OCI-LY1 (cell line): ENCODE data around the gene MMP10.

Source experiments
- EZH2 ChIP-seq: fragments of 200-600 bp; sonication (generic), shearing (Covaris generic); IDR thresholded peaks from 2 replicates; pipeline ENCODE4 v1.8.0; 2017; ENCODE audit warnings: borderline replicate concordance, mixed run types, mild to moderate bottlenecking, antibody characterized with exemption, low read length, moderate library complexity, mixed read lengths
- TF ChIP-seq, protein P1 (sequence below): fragments of 200-600 bp; sonication (generic), shearing (Covaris generic); IDR thresholded peaks from 2 replicates; pipeline ENCODE4 v1.5.1; 2017; ENCODE audit warnings: mild to moderate bottlenecking, antibody characterized with exemption, low read length, moderate library complexity, mixed read lengths

DNA sequence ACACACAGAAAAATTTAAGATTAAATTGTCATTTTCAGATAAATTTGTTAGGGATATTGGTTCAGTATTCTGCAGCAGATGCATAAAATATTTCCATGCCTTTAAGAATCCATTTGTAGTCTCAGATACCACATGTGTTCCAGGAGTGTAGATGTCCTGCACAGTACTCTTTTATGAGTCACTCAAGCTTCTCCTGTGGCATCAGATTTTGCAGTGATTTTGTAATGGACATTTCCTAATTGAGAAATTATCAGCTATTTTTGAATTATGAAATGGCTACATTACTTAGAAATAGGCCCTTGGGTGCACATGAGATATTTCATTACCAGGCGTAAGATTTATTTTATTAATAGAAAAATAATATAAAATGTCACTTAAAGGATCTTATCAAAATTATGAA is 44.1 kb upstream of the MMP10 start:
- TF ChIP-seq, protein P1, sequence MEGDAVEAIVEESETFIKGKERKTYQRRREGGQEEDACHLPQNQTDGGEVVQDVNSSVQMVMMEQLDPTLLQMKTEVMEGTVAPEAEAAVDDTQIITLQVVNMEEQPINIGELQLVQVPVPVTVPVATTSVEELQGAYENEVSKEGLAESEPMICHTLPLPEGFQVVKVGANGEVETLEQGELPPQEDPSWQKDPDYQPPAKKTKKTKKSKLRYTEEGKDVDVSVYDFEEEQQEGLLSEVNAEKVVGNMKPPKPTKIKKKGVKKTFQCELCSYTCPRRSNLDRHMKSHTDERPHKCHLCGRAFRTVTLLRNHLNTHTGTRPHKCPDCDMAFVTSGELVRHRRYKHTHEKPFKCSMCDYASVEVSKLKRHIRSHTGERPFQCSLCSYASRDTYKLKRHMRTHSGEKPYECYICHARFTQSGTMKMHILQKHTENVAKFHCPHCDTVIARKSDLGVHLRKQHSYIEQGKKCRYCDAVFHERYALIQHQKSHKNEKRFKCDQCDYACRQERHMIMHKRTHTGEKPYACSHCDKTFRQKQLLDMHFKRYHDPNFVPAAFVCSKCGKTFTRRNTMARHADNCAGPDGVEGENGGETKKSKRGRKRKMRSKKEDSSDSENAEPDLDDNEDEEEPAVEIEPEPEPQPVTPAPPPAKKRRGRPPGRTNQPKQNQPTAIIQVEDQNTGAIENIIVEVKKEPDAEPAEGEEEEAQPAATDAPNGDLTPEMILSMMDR = no peak
- no peak for TF ChIP-seq EZH2
